Smooth muscle cell (in vitro differentiated cells): Measurements from ENCODE around the gene MYORG. TPM values are rescaled to one million over a fixed set of nuclear protein-coding genes. Genes with fewer than 3 reads are reported as not detected.

Experiments
- DNase-seq: peaks from one replicate; lab custom pipeline; 2025; ENCODE audit not compliant: unreplicated experiment; lab: John Stamatoyannopoulos, UW
- H2AFZ ChIP-seq: fragments of 200-600 bp; sonication (generic); 2 replicates; pipeline ENCODE4 v1.6.0; 2016; ENCODE audit warnings: antibody characterized with exemption, low read depth, mild to moderate bottlenecking
- H3F3A ChIP-seq: fragments of 200-600 bp; sonication (generic); 2 replicates; pipeline ENCODE4 v1.6.0; 2017; ENCODE audit warnings: antibody characterized with exemption, low read depth
- H3K27ac ChIP-seq: fragments of 200-600 bp; sonication (generic); 2 replicates; pipeline ENCODE4 v1.5.1; 2016; ENCODE audit warnings: low read depth, mild to moderate bottlenecking
- H3K27me3 ChIP-seq: fragments of 200-600 bp; sonication (generic); 2 replicates; pipeline ENCODE4 v1.6.1; 2016; ENCODE audit warnings: low read depth, mild to moderate bottlenecking
- H3K36me3 ChIP-seq: fragments of 200-600 bp; sonication (generic); 2 replicates; pipeline ENCODE4 v1.5.1; 2016; ENCODE audit warnings: low read depth
- H3K4me1 ChIP-seq: fragments of 200-600 bp; sonication (generic); 2 replicates; pipeline ENCODE4 v1.5.1; 2016; ENCODE audit warnings: low read depth
- H3K4me2 ChIP-seq: fragments of 200-600 bp; sonication (generic); 2 replicates; pipeline ENCODE4 v1.6.0; 2016; ENCODE audit warnings: mild to moderate bottlenecking
- H3K4me3 ChIP-seq: fragments of 200-600 bp; sonication (generic); 2 replicates; pipeline ENCODE4 v1.5.1; 2016; ENCODE audit warnings: mild to moderate bottlenecking
- H3K79me2 ChIP-seq: fragments of 200-600 bp; sonication (generic); 2 replicates; pipeline ENCODE4 v1.6.0; 2016; ENCODE audit warnings: low read depth, mild to moderate bottlenecking
- H3K9ac ChIP-seq: fragments of 200-600 bp; sonication (generic); 2 replicates; pipeline ENCODE4 v1.6.0; 2016; ENCODE audit warnings: low read depth
- H3K9me3 ChIP-seq: fragments of 200-600 bp; sonication (generic); replicated peaks from 2 replicates; pipeline ENCODE4 v1.5.1; 2016; ENCODE audit warnings: low read depth
- H4K20me1 ChIP-seq: fragments of 200-600 bp; sonication (generic); 2 replicates; pipeline ENCODE4 v1.6.0; 2016; ENCODE audit warnings: low read depth
- WGBS: methylation state at CpG from one replicate; pipeline ENCODE4 v1.1.7; 2016; ENCODE audit warnings: low lambda C conversion rate; 5-methylcytosine and 5-hydroxymethylcytosine counted together
- polyA plus RNA-seq: library from polyadenylated mRNA; unstranded; fragments of >200 nt; fragmentation: Nextera tagmentation; extraction: Ambion mirVana; gene quantifications from 2 replicates; pipeline ENCODE4 v1.2.1, GENCODE V29; 2016
- total RNA-seq: library from RNA; depleted of rRNA; stranded (reverse); fragments of >200 nt; gene quantifications from 2 replicates; pipeline ENCODE4 v1.2.3, GENCODE V29; 2014
- TF ChIP-seq, protein P1 (sequence below): fragments of 200-600 bp; sonication (generic); IDR thresholded peaks from 2 replicates; pipeline ENCODE4 v1.5.1; 2017; ENCODE audit warnings: borderline replicate concordance, mild to moderate bottlenecking, antibody characterized with exemption; ENCODE audit not compliant: insufficient read depth, poor library complexity, severe bottlenecking

Gene MYORG
- total and polyA plus RNA-seq, 2 experiments from 2014 or later = 4.2 to 5.2 TPM

GRCh38 chr9:34332076-34332964, 44.4 kb downstream of the MYORG start:
- H4K20me1 ChIP-seq = peaks cover 38% of the 10 kb centered on the region
- H3K36me3 ChIP-seq = no peaks in the 10 kb centered on the region
- TF ChIP-seq, protein P1, sequence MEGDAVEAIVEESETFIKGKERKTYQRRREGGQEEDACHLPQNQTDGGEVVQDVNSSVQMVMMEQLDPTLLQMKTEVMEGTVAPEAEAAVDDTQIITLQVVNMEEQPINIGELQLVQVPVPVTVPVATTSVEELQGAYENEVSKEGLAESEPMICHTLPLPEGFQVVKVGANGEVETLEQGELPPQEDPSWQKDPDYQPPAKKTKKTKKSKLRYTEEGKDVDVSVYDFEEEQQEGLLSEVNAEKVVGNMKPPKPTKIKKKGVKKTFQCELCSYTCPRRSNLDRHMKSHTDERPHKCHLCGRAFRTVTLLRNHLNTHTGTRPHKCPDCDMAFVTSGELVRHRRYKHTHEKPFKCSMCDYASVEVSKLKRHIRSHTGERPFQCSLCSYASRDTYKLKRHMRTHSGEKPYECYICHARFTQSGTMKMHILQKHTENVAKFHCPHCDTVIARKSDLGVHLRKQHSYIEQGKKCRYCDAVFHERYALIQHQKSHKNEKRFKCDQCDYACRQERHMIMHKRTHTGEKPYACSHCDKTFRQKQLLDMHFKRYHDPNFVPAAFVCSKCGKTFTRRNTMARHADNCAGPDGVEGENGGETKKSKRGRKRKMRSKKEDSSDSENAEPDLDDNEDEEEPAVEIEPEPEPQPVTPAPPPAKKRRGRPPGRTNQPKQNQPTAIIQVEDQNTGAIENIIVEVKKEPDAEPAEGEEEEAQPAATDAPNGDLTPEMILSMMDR = peak; percentile 49
- DNase-seq = no peak
- H3K4me2 ChIP-seq = no peak overlapping the region
- H3K79me2 ChIP-seq = peaks cover 21% of the 10 kb centered on the region
- H3K27ac ChIP-seq = no peak overlapping the region
- H2AFZ ChIP-seq = no peak overlapping the region
- H3K27me3 ChIP-seq = no peaks in the 10 kb centered on the region
- H3K4me1 ChIP-seq = peaks cover 12% of the 10 kb centered on the region
- no peak overlapping the region for H3K4me3 ChIP-seq
- no peaks in the 10 kb centered on the region for H3K9me3 ChIP-seq
- H3K9ac ChIP-seq = no peak overlapping the region
- H3F3A ChIP-seq = peaks cover 6% of the 10 kb centered on the region
- WGBS = 58% methylated on average over 7 of the region's 7 CpGs

GRCh38 chr9:34331196-34331595, 45.5 kb downstream of the MYORG start:
- Histone ChIP-seq H3K4me2 (no peak overlapping the region), H3K9ac (no peak overlapping the region), H3F3A (peaks cover 6% of the 10 kb centered on the region), H3K4me1 (peaks cover 12% of the 10 kb centered on the region), H4K20me1 (peaks cover 28% of the 10 kb centered on the region), H3K9me3 (no peaks in the 10 kb centered on the region), H3K79me2 (peaks cover 26% of the 10 kb centered on the region), H2AFZ (no peak overlapping the region), H3K36me3 (no peaks in the 10 kb centered on the region), H3K27me3 (no peaks in the 10 kb centered on the region), H3K4me3 (no peak overlapping the region), H3K27ac (no peak overlapping the region)
- 91% methylated on average over 1 of the region's 1 CpG for WGBS
- no peak for DNase-seq
- TF ChIP-seq, protein P1 = no peak

DNA sequence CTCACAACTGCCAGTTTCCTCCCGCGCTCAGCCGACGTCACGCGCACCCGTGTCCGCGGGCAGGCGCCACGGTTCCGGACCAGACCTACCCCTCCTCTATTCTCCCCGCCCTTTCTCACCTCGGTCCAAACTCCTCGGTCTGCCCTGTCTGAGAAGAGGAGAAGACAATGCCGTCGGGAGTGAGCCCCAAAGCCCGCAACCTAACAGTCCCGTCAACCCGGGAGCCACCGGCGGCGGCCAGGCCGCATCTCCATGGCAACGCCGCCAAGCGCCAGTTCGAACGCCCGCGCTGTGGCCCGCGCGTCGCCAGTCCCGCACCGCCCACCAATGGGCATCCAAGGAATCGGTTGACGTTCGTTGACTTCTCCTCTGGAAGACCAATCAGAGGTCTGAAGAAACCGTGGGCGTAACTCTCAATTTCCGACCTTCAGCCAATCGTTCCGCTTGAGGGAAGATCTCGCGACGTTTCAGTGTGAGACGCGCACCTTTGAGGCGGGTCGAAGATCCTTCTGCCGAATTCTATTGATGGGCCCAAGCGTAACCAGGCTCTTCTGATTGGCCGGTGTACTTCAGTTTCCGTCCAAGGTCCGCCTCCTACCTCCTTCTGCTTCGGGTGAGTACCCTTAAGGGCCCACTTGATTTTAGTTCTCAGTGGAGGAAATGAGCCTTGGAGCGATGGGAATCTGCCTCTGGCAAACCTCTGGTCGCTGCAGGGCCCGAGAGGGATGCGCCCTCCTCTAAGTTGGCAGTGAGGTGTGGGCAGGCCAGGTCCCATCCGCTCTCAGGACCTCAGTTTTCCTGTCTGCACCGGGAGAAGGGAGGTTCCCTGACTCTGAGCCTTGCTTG, 47.5 kb downstream of the MYORG start, which contains the start of the genes KIF24 and NUDT2:
Gene KIF24 (minus strand): TSS at position 282 of the 846 bp plus-strand sequence. CDS start 17,922 bp downstream, outside the sequence.
Gene NUDT2 (plus strand): TSS at position 583 of the 846 bp plus-strand sequence. CDS start 9,471 bp downstream, outside the sequence.
- Histone ChIP-seq H2AFZ (peak within 1 kb of the TSS; percentile 91), H3K4me1 (peaks cover 8% of the 10 kb centered on the region), H3K79me2 (peaks cover 21% of the 10 kb centered on the region), H3K9me3 (no peaks in the 10 kb centered on the region), H4K20me1 (peaks cover 10% of the 10 kb centered on the region), H3F3A (peaks cover 6% of the 10 kb centered on the region), H3K4me2 (peak within 1 kb of the TSS; percentile 96), H3K36me3 (no peaks in the 10 kb centered on the region), H3K9ac (peak within 1 kb of the TSS; percentile 98), H3K27ac (peak within 1 kb of the TSS; percentile 96), H3K27me3 (no peaks in the 10 kb centered on the region), H3K4me3 (peak within 1 kb of the TSS; percentile 79)
- under 1% methylated on average over 64 of the region's 64 CpGs for WGBS
- TF ChIP-seq, protein P1 = no peak
- DNase-seq = peak; percentile 78
